Inflammatory macrophage treated with lipopolysaccharide for 4 hours (primary cell): ENCODE measurements around the gene NQO2.
"Not testable (repeated sequence)": the region's sequence is repeated elsewhere in the genome, so short reads cannot be mapped to it uniquely, and the experiment has no call there.

Experiments used
- DNase-seq: peaks from one replicate; pipeline ENCODE4 v3.0.0-alpha.2; 2020

Gene NQO2

DNA sequence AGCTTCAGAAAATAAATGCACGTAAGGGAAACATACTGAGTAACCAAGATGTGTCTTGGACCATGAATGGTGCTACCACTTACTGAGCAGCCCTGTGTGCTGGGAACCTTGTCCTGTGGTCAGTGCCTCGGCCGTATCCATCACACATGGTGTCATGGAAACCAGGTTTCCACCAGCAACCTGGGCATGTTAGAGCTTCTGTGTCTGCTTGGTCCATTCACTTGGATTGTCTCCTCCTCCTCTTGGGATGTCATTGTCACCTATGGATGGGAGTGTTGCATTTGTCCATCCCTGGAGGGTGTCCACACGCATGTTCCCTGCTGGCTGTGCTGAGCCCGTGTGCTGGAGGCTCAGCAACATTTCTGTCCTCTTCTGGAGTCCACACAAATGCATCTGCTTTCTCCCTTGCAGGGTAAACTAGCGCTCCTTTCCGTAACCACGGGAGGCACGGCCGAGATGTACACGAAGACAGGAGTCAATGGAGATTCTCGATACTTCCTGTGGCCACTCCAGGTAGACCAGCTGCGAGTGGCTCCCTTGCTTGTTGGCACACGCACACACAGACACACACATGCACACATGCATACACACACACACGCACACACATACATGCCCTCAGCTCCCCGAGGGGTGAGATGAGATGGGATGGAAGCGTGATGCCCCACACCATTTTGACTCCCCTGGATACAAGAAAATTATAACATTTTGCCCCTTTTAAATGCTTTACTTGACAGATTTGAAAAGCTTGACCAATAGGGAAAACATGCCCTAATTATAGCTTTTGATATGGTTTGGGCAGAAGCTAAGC lies 17.0 kb downstream of the NQO2 start:
- DNase-seq: no peak

DNA sequence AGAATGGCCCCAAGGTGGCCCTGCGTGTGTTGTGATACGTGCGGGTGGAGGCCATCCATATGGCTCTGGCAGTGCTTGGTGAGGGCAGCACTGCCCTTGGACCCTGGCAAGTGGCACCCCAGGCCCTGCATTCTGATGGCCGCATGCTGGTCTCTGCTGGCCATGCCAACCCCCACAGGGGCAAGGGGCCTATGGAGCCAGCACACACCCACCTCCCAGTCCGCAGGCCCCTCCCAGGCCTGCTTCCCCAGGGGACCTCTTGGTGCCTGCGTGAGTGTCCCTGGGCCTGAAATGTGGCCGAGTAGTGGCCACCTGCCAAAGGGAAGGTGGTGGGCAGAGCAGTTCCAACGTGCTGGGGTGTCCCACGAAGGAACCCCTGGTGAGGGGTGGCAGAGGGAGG lies 17.6 kb downstream of the NQO2 start:
- no peak for DNase-seq

DNA sequence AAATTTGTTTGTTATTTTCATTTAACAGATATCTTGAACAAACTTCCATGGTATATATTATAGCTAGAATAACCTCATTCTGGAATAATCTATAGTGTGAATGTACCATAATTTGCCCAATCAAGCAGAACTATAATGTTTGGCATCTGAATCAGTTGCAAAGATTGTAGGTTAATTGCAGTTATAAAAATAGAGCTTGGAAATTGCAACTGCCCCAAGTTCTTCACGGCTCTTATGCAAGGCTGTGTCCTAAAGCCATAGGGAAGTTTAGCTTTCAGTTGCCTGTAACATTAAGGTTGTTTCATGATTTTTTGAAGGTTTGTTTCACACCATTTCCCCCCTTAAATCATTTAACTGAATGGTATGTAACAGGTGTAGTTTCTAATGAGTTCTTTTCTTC lies 19.4 kb downstream of the NQO2 start:
- DNase-seq: peak; percentile 29

DNA sequence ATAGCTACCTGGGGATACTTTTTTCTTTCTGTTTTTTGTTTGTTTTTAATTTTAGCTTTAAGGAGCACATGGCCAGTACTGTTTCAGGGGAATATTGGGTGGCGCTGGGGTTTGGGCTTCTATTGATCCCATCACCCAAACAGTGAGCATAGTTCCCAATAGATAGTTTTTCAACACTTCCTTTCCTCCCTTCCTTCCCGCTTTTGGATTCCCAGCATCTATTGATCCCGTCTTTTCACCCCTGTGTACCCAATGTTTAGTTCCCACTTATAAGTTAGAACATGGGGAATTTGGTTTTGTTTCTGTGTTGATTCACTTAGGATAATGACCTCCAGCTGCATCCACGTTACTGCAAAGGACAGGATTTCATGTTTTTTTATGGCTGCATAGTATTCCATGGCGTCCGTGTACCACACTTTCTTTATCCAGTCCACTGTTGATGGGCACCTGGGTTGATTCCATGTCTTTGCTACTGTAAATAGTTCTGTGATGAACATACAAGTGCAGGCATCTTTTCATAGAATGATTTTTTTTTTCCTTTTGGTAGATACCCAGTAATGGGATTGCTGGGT lies 20.1 kb downstream of the NQO2 start:
- no peak for DNase-seq

DNA sequence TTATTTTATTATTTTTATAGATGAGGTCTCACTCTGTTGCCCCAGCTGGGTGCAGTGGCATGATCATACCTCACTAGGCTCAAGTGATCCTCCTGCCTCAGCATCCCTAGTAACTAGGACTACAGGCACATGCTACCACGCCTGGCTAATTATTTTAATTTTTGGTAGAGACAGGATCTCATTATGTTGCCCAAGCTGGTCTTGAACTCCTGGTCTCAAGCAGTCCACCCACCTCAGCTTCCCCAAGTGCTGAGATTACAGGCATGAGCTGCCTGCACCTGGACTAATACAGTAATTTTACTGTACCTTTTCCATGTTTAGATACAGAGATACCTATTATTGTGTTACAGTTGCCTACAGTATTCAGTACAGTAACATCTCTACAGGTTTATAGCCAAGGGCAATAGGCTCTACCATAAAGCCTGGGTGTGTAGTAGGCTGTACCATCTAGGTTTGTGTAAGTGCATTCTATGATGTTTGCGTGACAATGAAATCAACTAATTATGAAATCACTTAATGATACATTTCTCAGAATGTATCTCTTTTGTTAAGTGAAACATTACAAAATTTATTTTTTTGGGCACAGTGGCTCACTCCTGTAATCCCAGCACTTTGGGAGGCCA lies 21.4 kb downstream of the NQO2 start:
- DNase-seq: not testable (repeated sequence)

DNA sequence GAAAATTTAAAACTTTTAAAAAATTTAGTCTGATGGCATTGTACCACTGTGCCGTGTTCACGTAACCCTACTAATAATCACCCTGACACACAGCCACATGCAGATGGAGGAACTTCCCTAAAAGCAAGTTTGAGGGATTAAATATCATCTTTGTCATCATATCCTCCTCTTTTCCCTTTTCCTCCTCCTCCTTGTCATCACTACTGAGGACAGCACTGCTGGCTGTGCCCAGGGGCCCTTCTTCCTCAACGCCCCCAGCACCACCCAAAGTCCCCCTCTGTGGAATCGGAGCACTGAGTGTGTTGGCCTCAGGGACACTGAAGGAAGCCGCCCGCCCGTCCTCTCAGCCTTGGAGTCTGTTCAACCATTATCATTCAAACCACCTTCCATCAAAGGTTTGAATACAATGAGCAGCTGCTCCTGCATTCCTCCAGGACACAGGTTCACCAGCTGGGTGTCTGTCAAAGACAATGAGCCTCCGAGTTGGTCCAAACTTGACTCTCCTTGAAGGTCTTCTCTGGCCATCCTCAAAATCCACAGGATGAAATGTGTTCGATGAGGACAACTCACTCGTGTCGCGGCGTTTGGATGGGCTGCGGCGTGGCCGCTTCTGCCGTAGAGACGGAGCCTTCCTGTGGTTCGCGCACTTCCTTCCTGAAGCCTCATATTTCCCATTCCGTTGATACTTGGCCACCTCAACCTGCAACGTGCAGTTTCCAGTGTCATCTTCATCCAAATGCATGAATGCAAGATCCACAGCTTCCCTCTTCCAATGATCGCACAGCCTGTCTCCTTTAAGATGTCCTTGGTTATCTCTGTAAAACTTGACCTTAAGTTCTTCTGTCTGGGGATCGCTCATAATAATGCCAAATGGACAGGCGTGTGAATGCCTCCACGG lies 23.3 kb downstream of the NQO2 start:
- peak; percentile 82 for DNase-seq

DNA sequence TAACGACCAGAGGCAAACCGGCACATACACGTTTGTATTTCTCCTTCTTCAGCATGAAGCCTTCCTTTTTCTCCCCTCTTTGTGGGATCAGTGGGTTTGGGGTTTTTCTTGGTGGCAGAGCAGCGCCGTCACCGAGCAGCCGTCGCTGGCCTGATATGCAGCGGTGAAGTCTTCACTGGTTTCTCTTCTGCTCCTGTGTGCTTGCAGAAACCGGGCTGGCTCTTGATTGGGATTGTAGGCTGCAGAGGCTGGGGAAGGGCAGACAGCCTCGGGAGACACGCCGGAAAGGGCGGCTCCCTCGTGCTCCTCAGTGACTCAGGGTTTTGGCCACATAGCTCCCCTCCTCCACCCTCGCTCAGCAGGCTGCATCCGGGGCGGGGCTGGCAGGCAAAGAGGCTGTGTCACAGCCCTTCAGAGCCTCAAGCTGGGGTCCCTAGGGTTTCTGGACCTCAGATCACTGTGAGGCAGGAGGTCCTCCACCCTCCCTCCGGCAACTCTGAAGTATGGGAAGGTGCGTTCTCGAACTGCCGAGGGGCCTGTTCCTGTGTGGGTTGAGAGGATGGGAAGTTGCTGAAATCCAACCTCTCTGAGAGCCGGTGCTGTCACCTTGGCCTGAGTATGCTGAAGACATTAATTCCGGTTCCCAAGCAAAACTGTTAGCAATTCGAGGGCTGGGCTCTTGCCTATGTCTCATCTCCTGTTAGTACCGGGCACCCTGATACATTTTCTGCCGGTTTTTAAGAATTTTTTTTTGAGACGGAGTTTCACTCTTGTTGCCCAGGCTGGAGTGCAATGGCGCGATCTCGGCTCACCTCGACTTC lies 24.2 kb downstream of the NQO2 start:
- peak; percentile 98 for DNase-seq

DNA sequence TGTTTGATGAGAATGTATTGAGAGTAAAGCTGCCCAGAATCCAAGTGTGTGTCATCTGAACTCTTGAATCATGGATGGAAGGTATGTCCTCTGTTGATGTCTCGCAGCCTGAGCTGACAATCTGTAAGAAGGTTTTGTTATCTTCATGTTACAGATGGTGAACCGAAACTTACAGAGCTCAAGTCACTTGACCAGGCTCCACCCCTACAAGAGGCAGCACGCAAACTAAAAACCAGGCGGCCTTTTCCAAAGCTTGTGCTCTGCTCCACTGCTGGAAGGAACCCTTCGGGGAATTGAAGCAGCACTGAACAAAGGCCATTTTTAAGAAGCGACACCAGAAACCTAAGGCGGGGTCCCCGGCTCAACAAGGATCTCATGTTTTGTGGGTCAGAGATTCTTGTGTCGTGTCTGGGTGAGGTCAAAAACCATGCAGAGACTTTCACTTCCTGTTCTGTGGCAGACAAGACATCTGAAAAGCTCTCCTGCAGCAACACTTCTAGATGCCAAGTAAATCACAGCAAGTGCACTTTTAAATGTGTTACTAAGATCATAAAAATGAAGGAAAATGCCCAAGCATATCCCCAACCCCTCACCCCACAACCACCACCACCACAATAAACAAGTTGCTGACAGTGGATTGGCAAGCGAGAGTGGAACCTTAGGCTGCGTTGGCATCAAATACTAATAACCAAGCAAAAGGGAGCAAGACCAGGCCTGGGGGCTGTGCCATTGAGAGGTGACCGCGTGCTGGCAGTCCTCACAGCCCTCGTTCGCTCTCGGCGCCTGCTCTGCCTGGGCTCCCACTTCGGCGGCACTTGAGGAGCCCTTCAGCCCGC lies 27.3 kb downstream of the NQO2 start:
- DNase-seq: peak; percentile 90

DNA sequence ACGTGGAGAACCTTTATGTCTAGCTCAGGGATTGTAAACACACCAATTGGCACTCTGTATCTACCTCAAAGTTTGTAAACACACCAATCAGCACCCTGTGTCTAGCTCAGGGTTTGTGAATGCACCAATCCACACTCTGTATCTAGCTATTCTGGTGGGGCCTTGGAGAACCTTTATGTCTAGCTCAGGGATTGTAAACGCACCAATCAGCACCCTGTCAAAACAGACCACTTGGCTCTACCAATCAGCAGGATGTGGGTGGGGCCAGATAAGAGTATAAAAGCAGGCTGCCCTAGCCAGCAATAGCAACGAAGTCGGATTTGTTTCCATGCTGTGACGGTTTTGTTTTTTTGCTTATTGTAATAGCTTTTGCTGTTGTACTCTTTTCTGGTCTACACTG lies 28.5 kb downstream of the NQO2 start:
- not testable (repeated sequence) for DNase-seq

DNA sequence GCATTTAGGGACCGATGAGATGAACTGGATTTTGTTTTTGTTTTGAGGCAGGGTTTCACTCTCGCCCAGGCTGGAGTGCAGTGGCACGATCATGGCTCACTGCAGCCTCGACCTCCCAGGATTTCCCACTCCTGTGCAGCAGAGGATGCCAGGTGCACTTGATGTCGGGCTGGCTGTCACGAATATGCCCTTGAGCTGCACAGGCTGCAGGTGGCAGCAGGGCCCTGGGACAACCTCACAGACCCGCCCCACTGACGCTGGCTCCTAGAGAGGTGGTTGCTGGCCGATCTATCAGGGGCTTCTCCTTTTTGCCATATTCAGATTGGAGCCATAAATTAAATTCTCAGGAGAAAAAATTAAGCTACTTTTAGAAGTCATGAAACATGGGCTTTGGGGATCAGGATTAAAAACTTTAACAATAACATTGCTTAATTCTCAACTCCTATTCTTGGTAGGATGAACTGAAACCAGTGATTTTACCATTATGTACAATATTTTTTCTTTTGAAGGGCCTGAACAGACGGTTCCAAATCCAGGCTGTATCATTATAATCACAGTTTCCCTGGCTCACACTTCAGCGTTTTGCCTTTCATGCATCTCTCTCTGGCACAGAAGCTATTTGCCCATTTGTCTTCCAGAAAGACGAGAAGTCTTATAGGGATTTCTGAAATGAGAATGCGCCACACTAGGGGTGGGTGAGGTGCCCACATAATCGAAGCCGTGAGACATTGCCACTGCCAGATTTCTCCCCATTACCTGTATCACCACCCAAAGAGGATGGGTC lies 32.4 kb downstream of the NQO2 start:
- no peak for DNase-seq

DNA sequence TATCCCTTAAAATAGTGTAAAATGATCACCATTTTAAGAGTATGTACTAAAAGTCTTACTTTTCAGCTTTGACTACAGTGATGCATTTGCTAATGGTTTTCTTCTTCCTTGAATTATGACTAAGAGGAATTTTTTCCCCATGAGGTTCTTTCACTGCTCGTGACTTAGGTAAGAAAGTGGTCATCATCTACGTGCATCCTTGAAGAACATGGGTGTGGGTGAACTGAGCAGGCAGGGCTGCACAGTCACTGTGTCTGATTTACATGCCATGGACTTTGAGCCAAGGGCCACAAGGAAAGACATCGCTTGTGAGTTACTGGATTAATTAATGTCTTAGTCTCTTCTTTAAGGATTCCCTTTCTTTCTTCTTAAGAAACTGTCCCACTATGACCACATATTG lies 33.3 kb downstream of the NQO2 start:
- peak; percentile 21 for DNase-seq

DNA sequence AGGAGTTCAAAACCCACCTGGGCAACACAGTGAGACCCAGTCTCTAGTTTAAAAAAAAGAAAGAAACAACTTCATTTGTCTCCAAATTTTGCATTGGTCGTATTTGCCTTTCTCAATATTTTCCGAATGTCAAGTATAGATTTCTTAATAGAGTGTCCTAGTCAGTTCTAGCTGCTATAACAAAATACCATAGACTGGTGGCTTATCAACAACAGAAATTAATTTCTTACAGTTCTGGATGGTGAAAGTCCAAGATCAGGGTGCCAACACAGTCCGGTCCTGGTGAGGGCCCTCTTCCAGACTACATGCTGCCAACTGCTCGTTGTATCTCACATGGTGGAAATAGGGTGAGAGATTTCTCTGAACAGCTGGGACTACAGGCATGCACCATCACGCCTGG lies 34.0 kb downstream of the NQO2 start:
- DNase-seq: no peak

DNA sequence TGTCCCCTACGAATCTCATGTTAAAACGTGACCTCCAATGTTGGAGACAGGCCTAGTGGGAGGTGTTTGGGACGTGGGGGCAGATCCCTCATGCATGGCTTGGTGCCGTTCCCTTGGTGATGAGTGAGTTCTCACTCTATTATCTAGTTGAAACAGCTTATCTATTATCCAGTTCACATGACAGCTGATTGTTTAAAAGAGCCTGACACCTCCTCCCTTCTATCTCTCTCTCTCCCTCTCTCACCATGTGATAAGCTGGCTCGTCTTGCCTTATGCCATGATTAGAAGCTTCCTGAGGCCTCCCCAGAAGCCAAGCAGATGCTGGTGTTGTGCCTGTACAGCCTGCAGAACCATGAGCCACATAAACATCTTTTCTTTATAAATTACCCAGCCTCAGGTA lies 35.7 kb downstream of the NQO2 start:
- DNase-seq: no peak

DNA sequence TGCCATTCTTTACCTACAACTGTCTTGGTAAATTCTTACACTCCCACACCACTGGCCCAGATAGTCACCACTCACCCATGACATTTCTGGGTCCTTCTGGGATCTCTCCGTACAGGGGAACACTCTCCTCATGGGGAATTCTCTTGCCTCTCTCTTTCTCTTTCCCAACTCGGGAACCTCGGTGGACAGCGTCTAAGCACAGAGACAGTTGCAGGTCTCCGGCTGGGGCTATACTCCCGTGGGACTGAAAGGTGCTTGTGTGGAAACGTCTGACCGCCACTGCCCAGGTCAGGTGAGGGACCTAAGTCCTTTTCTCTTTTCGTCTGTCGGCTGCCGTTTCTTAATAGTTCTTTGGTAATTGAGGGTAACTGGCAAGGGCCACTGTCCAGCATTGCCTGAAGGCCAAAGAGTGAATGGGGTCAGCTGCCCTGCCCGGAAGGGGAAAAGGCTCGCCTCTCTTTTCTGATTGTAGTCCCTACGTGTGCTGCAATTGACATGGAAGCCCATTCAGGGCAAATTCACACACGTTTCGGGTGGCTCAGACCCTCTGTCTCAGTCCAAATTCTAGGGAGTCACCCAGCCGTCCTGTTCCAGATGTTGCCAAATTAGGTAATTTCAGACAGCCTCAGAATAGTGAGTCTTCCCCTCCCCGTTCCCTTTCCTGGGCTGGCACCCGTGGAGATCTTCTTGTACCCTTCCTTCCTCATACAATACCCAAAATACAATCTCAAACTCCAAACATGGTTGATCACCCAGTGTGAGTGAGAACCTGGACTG lies 37.4 kb downstream of the NQO2 start:
- no peak for DNase-seq

DNA sequence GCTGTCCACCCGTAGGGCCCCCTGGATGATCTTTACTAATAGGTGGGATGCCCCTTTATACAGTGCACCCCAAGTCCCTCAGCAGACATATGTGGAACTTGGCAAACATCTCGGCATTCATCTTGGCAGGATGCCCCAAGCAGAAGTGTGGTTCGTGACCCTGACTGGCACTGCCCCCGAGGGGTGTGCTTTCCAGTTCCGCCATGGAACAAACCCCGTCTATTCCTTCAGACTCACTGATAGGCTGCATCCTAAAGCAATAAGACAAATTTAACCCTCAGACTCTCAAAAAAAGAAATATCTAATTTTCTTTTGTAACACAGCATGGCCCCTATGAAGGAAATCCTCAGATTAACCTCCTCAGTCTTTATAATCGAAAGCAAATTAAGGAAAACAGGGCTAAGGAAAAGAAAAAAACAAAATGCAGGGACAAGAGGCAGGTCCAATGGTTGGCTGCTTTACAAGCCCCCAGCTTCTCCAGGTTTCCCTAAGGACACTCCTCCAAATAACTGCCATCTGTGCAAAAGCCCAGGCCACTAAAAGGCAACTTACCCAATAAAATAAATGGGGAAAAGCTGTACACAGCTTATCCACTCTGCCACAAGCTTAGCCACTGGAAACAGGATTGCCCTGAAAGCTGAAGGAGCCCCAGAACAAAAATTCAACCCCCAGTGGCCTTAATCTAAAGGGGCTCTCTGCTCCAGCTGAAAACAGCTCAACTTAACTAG lies 38.1 kb downstream of the NQO2 start:
- peak; percentile 13 for DNase-seq

DNA sequence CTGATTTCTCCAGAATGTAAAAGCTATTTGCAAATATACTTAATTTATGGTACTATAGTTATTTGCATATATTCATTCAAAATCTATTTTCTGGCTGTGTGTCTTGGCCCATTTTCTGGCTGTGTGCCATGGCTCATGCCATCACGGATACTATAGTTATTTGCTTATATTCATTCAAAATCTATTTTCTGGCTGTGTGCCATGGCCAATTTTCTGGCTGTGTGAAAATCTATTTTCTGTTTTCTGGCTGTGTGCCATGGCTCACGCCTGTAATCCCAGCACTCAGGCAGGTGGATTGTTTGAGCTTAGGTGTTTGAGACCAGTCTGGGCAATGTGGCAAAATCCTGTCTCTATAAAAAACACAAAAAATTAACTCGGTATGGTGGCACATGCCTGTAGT lies 39.7 kb downstream of the NQO2 start:
- DNase-seq: no peak

DNA sequence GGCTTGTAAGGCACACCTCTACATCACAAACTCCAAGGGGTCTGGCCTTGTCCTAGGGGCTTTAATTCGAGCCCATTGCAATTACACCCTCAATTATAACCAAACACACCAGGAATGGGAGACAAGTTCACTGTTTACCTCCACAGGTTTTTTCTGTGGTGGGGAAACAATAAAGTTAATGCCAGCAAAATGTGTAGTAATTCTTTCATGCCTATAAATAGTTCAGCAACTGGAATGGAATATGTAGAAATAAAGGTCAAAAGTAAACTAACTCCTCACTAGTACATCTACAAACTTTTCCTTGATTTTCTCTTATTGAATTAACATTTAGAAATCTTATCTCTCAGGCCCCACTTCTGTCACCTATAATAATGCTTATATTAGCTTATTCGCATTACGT lies 41.5 kb downstream of the NQO2 start:
- no peak for DNase-seq

DNA sequence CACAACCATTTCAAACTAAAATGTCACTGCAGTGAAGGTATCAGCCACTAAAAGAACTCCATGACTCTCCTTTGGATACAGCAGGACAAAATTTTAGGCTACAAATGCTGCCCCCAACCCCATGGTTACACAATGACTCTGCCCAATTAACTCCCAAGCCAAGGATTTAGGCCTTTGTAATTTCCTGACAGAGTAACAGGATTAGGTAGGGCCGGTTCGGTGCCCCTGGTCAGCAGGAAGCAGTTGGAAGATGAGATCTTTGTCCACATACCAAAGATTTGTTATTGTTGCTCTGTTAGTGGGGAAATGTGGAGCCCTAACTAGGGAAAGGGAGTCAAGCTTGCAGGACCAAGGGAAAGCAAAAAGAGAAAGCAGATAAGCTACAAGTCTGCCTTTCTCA lies 41.9 kb downstream of the NQO2 start:
- DNase-seq: no peak

DNA sequence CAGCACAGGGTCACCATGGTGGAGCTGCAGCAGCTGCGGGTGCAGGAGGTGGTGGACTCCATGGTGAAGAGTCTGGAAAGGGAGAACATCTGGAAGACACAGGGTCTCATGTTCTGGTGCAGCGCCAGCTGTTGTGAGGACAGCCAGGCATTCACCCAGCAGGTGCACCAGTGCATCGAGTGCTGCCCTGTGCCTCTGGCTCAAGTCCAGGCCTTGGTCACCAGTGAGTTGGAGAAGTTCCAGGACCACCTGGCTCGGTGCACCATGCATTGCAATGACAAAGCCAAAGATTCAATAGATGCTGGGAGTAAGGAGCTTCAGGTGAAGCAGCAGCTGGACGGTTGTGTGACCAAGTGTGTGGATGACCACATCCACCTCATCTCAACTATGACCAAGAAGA lies 45.7 kb downstream of the NQO2 start:
- DNase-seq: no peak
